Limb (tissue), 2 donors: ENCODE results near the gene ITSN1.

ENCODE experiments used
- DNase-seq, 2 donors: peaks; one replicate each; pipeline ENCODE4 v3.0.0-alpha.2; 2016; ENCODE audit errors: extremely low spot score in 2 of 2

The ITSN1 gene

DNA sequence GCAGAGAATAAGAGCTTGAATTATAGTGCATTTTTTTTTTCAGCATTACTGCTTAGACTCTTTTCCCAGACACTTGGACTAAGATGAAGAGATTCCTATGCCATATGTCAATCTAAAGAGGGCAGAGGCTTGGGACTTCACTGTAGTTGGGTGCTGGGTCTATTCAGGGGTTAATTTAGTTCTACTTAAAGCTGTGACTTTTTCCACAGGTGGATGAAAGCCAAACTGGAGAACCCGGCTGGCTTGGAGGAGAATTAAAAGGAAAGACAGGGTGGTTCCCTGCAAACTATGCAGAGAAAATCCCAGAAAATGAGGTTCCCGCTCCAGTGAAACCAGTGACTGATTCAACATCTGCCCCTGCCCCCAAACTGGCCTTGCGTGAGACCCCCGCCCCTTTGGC, 168.5 kb downstream of the ITSN1 start:
- DNase-seq: no peak

DNA sequence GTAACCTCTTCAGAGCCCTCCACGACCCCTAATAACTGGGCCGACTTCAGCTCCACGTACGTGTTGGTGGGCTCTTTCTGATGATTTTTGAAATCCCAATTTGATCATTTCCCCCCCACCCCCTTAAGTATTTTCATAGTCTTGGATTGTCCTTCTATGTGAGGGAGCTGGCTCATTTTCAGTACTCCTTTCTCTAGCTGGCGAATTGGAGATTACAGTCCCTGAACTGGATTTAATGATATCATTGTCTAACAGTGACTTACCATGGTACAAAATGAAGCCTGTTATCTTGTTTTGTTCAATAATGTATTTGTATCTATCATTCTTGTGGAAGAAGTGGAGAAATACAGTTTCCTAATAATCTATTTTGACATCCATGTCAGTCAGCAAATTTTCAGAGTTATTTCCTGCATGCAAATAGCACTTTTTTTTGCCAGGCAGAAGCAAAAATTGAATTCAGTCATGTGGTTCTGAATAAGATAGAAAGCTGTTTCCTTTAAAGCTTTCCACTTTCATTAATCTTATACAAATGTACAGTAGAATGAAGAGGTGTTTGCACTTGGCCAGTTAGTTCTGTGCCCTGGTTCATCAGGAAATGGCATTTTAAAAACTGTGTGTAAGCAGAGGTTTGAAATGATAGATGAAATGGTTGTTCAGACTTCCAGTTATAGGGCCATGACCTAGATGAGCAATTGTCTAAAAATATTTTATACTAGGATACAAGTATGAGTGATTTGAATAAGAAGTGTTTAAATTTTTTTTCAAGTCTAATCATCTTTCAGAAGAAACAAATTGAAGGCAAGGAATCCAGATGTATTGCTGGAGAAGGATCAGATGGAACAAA, 169.1 kb downstream of the ITSN1 start:
- DNase-seq: no peak

DNA sequence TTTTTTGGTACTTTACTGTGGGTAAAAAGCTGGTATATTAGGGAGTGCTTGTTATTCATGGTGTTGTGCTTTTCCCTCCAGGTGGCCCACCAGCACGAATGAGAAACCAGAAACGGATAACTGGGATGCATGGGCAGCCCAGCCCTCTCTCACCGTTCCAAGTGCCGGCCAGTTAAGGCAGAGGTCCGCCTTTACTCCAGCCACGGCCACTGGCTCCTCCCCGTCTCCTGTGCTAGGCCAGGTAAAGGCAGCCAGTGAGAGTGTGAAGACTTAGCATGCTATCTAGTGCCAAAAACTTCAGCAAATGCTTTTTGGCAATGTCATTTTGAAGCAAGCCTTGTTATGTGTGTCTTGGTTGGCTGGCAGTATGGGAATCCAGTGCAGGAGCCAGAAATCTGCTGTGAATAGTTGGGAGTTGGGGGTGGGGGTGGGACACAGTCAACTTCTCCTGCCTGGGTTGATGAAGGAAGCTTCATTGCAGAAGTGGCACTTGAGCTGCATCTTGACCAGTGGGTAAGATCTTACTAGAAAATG, 171.6 kb downstream of the ITSN1 start:
- no peak for DNase-seq

DNA sequence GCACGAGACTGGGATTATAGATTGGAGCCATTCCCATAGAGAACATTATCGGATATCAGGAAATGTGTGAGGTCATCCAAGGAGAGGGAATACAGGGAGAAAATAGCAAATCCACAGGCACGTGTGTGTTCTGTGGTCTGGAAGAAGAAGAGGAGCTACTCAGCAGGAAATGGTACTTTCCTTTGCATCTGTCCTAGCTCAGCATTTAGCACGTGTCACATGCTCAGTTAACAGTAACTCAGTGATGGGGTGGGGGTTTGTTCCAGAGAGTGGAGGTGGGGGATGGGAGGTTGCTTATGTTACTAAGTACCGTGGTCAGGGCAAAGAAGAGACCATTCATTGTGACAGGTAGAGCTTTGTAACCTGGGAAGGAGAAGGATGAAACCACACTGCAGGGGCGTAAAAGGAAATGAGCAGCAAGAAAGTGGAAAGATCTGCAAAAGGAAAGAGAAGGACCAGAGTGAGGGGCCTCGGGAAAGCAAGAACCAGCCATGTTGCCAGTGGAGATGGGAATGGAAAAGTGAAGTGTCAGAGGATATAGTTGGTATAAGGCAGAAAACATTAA, 172.9 kb downstream of the ITSN1 start:
- DNase-seq: no peak

DNA sequence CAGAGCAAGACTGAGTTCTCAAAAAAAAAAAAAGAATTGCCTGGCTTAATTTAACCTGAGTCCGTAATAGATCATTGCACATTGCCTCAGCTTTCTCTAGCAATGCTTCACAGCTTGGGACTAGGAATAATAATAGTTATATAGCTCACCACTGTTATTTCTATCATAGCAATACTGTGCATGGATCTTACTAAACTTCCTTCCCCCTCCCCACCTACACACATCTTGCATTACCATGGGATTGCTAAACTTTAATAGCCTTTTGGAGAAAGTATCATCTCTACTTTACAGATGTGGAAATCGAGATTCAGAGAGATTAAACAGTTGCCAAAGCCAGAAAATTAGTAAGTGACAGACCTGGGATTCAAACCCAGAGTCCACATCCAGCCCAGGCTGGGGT, 173.9 kb downstream of the ITSN1 start:
- no peak for DNase-seq

DNA sequence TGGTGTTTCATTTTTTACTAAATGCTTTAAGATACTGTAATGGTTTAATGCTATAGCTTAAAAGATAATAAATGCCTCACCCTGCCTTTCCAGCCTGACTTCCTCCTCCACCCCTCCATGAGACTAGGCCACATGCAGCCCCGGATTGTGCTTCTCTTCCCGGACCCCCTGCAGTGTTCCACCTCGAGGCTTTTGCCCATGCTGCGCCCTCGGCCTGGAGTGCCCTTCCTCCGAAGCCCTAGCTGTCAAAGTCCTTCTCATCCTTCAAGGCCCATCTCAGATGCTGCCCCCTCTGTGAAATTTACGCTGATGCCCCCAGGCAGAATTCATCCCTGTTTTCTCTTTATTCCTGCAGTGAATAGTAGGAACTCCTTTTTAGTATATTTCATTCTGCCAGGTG, 174.8 kb downstream of the ITSN1 start:
- DNase-seq: no peak

DNA sequence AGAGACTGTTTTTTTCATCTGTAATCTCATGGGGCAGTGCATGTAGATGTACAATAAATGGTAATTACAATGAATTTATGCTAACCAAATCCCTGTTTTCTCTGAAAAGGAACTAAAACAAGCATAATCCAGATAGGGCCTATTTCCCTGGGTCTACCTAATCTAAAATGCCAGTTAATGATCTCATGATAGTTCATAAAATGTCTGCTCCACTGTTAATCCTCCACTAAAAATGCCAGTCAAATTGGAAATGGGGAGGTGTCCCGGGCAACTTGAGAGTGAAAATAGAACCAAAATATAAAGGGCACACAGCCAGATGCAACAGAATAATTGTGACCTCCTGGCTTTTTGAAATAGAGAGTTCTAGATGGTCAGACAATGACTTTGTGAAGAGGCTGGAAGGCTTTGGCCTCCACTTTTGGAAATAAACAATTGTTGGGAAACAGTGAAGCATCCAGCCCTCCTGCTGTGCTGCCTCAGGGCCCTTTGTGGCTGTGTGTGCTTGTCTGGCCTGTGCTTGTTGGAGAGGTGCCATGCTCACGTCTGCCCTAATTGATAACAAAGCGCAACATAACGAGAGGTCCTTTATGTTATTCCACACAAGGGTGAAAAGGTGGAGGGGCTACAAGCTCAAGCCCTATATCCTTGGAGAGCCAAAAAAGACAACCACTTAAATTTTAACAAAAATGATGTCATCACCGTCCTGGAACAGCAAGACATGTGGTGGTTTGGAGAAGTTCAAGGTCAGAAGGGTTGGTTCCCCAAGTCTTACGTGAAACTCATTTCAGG, 175.6 kb downstream of the ITSN1 start:
- DNase-seq: no peak

DNA sequence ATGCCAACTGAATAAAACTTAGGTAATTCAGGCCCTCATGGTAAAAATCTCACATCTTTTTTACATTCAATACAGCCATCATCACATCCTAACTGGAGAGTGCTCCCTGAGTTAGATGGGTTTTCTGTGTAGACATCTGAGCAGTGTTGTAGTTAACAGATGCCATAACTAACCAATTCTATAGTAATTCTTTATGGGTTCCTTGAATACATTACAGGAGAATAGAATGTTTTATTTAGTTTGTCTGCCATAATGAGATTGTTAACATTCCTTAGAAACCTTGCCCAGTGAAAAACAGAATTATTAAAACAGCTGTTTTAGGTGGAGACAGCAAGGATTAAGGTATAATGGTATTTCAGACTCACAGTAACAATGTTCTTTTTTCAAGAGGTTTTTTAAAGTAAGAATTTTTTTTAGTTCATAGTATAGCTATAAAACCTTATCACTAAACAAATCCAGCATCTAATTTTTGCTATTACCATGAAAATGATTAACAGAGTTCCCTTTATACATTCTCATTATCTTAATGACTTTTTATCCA, 178.0 kb downstream of the ITSN1 start:
- DNase-seq: no peak

DNA sequence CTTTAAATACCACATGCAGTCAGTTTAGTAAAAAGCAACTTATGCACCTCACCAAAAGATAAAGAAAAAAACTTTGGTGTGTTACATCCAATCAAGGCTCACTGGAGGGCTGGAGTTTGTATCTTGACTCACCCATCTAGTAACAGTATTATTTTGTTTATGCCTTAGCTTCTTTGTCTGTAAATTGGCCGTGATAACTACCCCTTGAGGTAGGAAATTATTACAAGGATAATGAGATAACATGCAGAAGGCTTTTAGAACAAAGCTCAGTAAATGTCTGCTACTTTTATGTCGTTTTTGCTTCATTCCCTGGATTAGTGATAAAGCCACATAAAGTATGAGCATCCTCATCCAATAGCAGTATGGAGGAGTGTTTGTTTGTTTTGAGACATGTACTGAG, 178.5 kb downstream of the ITSN1 start:
- DNase-seq: no peak

DNA sequence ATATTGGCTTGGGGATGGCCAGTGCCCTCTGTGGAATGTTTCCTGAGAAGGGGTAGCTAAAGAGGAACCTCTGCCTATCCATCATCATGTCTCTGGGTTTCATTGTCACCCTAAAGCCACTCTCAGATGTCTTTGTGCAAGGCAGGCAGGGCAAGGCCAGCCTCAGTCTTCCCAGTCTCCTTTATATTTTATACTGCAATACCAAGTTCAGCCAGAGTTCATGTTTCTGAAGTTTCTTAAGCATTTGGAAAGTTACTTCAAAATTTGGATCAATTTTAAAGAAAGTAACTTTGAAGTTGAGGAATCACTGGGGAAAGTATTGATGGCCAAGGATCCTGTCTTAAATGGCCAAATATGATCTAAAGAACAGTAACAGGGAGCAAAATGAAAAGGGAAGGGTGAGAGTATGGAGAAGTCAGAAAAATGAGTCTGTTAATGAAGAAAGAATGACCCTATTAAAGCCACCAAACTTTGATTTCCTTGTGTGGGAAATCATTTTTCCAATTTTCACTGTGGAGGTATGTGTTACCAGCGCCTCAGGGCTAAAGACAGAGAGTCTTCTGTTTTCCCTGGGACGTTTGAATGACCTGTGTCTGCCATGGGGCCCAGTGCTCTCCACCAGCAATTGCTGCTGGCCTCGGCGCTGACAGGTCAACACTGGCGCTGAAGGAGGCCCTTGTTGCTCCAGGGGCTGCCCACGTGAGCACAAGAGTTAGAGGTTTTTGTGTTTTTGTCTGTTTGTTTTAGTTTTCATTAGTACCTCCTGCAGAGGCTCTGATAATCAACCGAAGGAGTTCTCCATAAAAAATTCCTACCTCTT, 179.4 kb downstream of the ITSN1 start:
- DNase-seq: peak in 1 of 2 donors; percentile 53

DNA sequence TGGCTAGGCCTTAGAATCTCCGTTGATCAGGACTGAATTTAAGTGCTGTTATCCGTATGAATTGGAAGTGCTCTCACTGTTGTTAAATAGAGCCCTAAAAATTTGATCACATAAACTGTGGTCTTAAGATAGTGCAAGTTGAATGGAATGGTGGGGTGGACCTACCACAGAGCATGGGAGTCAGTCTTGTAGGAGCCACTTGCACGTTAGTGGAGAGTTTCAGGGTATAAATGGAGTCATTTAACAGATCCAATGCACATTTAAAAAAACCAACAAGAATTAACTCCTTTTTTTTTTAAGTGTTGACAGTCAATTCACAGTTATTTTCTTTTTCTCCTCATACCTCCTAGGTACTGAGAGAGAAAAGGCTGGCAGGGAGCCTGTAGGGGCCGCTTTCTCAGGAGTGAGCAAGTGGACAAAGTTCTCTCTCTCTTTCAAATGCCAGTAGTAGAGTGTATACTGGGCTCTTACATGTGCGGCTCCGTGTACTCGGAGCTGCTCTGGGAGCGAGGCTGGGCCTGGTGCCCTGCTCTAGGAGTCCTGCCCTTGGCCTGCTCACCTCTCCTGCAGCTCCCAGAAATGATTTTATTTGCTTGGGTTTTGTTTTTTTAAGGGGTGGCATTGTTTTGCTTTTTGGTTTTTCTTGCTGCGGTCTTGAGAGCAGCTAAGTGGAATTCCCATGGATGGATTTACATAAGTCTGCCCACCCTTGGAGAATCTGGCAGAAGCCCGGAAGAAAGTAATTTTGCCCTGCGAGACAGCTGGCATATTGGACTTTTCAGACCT, 182.0 kb downstream of the ITSN1 start:
- peak in 1 of 2 donors; percentile 27 for DNase-seq

DNA sequence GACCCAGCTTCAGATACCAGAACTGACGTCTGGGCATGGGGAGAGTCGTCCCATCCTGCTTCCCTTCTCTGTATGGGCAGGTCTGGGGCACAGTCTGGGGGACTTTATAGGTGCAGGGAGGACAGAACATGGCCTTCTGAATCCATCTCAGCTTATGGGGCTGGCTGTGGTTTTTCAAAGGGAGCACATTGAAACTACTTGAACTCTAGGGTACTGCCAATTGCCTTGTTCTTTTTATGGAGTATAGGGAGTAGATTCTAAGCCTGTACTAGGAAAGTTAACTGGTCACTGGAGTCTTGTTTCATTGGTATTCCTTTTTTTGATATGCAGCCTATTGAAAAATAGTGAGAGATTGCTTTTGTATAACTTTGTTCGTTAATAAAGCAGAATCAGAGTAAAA, 183.1 kb downstream of the ITSN1 start:
- DNase-seq: no peak

DNA sequence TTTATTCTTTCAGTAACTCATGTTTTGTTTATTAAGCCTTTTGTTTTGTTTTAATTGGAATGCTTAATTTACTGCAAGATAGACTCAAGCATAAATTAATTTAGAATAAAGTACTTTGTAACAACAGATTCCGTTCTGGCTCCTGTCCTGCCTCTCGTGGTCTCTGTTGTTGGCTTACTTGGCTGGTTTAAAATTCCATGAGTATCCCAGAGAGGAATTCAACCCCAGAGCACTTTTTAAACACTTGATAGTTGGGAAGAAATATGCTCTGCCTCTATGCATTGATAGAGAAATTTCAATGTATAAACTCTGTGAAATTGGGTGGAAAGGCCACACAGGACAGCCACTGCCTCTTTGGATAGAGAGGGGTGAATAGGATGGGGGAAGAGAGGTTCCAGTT, 183.6 kb downstream of the ITSN1 start:
- no peak for DNase-seq

DNA sequence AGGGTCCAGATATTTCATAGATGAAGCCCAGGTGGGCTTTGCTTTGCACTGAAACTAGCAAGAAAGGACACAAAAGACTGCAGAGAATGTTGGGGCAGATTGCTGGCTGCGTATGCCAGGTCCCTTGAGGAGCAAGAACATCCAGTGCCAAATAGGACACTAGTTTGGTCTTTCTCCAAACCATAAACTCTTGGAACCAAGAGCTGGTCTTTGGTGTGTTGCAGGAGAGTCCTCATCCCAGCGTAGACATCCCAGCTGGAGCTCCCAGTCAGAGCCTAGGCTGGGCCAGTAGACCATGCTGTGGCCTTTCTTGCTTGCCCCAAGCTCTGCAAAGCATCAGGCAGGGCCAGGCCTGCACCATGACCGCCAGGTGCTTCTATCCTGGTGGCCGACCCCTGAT, 185.8 kb downstream of the ITSN1 start:
- DNase-seq: no peak

DNA sequence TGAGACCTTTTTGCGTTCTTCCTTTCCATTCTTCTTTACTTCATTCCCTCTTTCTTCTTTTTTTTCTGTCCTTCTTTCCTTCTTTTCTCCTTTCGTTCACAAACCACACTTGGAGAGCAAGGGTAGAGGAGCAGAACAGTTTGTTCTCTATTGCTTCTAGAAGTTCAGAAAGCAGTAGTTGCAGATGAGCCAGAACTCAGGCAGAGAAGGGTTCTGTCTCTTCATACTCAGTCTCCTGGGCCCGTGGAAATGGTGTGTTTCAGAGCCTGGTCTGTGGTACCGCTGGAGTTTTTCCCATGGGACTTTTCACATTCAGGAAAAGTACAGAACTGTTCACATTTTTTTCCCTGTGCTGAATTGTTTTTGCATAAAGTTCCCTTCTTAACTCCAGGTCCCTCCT, 186.3 kb downstream of the ITSN1 start:
- DNase-seq: no peak

DNA sequence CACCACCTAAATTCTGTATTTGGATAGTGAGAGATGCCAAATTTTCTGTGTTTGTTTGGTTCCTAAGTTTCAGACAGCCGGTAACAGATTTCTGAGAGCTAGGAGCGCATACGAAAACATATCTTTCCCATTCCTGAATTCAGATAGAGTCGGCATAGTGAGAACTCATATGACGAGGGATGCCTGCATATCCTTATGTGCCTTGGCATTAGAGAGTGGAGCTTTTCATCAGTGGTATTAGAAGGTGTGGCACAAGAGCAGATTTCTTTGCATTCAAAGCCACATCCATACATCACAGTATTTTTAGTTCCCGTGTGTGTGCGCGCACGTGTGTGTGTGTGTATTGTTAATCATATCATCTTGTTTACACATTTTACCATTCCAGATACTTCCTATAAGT, 187.5 kb downstream of the ITSN1 start:
- DNase-seq: no peak

DNA sequence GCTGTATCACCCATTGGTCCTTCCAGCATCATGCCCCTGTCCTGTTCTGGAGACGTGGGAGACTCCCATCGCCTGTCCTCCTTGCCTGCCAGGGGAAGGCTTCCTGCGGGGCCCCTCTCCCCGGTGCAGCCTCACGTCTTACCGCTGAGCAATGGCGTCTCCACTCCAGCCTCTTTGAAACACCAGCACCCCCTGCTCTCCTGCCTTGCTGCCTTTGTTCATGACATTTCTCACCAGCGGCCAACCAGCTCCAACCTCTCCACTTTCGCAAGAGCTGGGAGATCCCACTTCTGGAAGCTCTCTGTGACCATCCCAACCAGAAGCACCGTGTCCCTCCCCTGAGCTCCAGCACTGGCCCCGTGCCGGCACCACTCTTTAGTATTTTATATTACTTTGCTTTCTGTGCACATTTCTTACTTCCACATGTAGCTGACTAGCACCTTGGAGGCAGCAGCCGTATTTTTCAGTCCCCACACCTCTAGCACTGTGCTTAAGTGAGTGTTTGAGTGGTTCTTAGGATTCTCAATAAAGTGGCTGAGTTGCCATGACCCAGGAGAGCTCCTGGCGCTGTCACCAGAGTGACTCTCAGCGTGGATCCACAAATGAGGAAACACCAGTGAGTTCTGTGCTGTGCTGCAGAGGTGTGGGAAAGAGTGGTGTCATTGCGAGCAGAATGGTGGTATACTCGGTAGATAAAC, 189.8 kb downstream of the ITSN1 start:
- DNase-seq: no peak

DNA sequence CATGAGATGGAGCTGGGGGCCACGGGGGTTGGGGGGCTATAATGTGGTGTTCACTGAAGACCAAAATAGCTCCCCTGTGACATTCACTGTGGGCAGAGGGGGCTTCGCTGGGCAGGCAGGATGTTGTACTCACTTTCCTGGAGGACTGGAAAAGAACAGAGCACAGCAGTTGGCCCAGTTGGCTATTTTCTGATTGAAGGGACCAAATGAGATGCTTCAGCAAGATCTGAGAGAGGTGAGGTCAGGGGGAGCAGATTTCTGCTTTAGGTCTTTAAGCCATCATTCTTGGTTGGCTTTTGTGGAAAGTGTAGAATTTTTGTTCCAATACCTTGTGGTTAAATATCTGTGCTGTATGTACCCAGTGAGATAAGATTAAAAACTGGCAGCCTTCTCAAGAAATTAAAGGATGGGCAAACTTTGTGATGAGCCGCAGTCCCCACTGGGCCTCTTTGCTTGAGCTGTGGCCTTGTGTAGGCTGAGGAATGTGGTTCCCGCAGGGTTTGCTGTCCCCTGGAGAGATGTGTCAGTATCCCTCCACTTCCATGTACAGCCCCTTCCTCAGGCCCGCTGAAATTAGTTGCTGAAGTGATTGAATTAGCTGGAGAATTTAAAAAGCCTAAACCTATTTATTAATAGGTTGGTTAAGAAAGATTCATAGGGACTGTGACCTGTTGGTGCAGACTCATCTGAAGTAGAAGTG, 192.7 kb downstream of the ITSN1 start:
- no peak for DNase-seq

DNA sequence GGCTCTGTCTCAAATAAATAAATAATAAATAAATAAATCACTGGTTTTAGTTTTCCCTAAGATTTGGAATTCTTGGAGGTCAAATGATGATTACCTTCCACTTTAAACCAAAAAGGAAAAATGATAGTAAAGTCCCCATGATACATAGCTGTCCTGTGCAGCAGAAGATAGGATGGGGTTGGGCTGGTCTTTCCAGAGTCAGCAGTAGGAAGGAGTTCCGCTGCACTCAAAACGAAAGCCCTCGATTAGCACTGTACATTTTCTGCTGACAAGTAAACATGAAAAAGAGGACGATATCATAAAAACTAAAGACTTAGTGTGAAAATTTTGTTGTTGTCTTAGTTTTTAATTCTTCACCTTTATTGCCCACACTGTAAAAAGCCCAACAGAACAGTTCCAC, 193.6 kb downstream of the ITSN1 start:
- no peak for DNase-seq
